GM18517 (cell line): ENCODE results near the gene TSPEAR.
"Not testable (repeated sequence)": the region's sequence is repeated elsewhere in the genome, so short reads cannot be mapped to it uniquely, and the experiment has no call there.

Experiments
- ATAC-seq: cut with Tn5 transposase; IDR thresholded peaks from one replicate; pipeline ENCODE4 v1.9.1; 2021; ENCODE audit warnings: mild to moderate bottlenecking, moderate library complexity; ENCODE audit not compliant: unreplicated experiment

The TSPEAR gene

DNA sequence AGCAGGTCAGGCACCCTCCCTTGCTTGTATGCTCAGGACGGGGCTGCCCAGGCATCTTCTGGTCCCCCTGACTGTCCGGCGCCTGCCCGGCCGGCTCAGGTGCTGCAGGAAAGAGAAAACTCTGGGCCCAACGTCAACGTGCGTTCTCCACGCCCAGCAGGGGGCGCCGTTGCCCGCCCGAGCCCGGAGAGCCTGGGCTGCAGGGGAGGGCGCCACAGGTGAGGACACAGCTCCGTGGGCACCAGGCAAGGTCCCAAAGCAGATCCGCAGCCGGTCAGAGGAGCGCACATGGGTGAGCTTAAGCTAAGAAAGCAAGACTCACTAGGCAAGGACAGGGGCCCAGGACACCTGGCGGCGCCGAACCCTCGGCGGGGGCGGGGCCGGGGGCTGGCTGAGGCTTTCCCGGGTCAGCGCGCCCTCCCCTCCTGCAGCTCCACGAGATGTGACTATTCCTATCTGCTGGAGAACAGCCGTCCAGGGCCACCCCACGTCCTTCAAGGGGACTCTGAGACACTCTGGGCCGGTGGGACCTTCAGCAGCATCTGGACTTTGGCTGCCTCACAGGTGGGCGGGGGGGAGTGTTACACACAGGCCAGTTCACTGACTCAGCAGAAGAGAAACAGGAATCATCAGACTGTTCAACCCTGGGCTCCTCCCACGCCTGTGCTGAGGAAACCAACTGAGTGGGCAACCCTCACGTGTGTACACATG, 200.7 kb downstream of the TSPEAR start:
- ATAC-seq, result no peak

DNA sequence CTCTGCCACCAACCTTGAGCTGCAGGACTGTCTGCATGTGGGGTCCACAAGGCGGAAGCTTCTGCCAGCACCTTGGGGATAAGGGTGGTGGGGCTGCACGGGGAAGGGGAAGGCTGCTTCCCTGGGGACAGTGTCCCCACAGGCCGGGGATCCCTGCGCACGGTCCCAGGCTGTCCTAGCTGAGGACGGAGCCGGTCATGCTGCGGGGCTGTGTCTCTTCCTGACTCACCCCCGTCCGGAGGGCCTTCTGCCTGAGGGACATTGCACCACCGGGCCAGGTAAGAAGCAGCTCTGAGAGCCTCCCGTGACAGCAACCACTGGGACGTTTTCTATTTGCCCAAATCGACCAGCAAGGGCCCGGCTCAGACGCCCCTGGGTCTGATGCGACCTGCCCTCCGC, 201.3 kb downstream of the TSPEAR start:
- no peak for ATAC-seq

DNA sequence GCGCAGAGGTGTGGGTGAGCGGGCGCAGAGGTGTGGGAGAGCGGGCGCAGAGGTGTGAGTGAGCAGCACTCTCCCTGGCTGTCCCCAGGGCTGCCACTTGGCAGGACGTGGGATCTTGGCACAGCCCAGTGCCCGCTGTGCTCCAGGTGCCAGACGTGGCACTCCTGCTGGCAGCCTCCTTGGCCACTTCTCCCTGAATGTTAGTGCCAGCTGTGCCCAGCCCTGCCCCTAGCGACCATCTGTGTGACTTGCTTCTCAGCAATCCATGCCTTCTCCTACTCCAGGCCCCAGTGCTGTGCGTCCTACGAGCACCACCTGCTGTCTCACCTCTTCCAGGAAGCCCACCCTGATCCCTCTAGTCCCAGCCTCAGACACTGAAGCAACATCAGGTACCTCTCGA, 201.8 kb downstream of the TSPEAR start:
- no peak for ATAC-seq

DNA sequence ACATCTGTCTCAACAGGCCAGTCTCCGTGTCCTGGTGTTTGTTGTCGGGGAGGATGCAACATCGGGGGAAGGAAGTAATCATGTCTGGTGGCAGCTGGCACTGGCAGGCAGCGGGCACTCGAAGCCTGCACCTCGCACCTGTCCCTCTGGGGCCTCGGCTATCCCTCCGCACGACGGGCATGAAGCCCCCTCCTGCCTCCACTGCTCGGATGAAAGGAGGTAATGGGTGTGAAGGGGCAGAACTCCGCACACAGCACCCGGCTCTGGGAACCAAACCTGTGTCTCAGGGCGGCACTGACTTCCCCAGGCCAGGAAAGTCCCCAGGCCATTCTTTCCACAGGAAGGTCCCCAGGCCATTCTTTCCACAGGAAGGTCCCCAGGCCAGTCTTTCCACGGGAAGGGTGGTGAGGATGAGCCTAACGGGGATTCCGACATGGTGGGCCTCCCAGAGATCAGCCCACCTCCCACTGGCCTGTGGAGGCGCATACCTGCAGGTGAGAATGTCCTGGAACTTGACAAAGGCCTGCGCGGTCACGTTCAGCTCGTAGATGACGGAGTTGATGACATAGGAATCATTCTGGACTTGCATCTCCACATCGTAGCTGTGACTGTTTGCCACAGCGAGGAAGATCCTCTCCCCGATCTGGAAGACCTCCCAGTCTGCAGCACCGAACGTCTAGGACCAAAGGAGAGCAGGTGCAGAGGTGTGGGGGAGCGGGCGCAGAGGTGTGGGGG, 202.5 kb downstream of the TSPEAR start:
- ATAC-seq, result no peak

DNA sequence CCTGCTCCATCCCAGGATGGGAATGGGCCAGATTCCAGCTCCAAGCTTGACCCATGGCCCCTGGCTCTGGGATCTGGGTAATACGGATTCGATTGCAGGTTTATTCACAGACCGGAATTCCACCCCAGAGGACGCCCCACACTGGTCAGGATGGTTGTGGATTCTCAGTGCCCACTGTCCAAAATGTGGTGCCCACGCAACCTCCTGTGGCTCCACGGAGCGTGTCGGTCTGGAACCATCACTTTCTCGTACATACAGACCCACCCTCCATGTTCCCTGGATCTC, 203.0 kb downstream of the TSPEAR start:
- no peak for ATAC-seq

DNA sequence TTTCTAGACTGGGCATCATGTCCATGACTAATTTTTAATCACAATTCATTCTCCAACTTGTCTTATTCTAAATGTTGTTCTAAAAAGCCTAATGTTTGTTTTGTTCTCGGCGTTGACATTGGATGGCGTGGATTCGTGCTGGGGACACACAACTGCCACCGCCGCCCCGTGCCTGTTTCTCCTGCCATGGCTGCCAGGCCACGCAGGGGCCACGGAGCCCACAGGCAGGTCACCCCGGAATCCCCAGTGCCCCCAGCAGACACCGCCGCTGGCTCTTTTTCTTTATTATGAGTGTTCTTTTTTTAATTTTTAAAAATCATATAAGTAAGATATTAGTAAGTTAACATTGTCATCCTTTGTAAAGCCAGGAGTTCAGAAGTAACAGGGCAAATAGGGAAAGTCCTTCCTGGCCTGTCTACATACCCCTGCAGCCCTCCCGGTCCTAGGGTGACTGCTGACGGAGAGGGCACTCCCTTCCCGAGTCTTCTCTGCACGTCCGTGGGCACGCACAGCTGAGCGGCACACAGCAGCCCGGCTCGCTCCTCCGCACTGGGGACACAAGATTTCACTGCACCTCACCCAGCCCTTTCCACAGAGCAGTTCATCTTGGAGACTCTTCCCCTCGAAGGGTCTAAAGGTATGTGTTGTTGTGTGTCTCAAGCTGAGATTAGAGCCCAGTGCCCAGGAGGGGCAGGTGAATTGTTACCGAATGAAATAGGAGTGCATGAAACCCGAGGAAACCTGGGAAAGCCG, 203.5 kb downstream of the TSPEAR start:
- no peak for ATAC-seq

DNA sequence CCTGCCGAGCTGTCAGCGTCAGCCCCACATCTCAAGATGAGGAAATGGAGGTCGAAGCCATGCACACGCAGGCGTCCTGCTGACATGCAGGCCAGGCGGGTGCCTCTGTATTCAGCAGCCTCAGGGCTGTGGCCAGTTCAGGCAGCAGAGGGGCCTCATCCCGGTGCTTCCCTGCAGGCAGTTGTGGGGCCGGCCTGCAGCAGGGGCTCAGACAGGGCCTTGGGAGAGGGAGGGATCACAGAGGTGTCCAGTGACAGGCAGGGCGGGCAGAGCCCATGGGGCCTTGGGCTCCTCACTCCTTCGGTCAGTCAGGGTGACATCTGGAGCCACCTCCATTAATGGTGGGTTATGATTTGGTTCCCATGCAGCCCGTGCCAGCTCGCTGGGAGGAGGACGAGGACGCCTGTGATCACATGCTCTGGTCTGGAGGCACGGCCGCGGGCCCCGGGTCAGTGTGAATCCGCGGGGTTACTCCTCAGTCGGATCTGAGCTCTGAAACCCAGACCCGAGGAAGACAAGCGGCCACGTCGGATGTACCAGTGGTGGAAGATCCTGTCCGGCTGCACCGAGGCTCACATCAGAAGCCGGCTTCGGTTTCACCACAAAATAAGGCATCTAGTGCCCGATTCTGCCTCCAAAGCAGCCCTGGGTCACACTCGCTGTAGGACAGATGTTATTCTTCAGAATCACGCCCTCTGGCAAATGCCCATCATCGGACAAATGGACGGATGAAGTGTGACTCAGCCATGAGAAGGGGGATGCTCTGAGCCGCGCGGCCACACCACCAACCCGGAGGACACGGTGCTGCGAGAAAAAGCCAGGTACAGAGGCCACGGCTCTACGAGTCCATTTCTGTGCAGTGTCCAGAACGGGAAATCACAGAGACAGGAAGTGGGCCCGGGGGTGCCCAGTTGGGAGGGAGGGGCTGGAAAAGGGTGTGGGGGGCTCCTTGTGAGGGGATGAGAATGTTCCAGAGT, 204.8 kb downstream of the TSPEAR start:
- no peak for ATAC-seq

DNA sequence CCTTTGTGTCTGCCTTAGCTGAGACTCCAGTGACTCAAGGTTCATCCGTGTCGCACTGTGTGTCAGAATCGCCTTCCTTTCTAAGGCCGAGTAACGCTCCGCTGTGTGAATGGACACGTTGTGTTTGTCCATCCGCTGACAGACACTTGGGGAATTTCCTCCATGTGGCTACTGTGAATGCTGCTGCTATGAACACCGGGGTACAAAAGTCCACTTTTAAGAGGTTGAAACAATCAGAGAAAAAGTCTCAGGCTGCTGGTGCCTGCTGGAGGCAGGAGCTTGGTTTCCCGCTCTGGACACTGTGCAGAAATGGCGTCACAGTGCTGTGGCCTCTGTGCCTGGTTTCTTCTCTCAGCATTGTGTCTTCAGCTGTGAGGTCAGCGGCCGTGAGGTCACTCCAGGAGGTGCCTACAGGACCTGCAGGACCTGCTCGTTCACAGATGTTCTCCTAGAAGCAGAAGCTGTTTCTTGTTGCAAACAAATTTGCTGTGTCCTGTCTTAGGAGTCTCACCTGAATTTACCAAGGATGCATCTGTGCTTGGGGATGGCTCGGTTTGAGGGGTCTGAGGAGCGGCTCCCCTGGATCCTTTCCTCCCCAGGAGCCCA, 205.6 kb downstream of the TSPEAR start:
- no peak for ATAC-seq

DNA sequence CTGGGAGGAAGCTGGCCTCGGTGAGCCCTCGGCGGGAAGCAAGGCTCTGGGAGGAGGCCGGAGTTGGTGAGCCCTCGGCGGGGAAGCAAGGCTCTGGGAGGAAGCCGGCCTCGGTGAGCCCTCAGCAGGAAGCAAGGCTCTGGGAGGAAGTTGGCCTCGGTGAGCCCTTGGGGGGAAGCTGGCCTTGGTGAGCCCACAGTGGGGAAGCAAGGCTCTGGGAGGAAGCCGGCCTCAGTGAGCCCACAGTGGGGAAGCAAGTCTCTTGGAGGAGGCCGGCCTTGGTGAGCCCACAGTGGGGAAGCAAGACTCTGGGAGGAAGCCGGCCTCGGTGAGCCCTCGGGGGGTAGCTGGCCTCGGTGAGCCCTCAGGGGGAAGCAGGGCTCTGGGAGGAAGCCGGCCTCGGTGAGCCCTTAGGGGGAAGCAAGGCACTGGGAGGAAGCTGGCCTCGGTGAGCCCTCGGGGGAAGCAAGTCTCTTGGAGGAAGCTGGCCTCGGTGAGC, 207.4 kb downstream of the TSPEAR start:
- no peak for ATAC-seq

DNA sequence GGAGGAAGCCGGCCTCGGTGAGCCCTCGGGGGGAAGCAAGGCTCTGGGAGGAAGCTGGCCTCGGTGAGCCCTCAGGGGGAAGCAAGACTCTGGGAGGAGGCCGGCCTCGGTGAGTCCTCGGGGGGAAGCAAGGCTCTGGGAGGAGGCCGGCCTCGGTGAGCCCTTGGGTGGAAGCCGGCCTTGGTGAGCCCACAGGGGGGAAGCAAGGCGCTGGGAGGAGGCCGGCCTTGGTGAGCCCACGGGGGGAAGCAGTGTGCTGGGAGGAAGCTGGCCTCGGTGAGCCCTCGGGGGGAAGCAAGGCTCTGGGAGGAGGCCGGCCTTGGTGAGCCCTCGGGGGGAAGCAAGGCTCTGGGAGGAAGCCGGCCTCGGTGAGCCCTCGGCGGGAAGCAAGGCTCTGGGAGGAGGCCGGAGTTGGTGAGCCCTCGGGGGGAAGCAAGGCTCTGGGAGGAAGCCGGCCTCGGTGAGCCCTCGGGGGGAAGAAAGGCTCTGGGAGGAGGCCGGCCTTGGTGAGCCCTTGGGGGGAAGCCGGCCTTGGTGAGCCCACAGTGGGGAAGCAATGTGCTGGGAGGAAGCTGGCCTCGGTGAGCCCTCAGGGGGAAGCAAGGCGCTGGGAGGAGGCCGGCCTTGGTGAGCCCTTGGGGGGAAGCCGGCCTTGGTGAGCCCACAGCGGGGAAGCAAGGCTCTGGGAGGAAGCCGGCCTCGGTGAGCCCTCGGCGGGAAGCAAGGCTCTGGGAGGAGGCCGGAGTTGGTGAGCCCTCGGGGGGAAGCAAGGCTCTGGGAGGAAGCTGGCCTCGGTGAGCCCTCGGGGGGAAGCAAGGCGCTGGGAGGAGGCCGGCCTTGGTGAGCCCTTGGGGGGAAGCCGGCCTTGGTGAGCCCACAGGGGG, 208.1 kb downstream of the TSPEAR start:
- not testable (repeated sequence) for ATAC-seq

DNA sequence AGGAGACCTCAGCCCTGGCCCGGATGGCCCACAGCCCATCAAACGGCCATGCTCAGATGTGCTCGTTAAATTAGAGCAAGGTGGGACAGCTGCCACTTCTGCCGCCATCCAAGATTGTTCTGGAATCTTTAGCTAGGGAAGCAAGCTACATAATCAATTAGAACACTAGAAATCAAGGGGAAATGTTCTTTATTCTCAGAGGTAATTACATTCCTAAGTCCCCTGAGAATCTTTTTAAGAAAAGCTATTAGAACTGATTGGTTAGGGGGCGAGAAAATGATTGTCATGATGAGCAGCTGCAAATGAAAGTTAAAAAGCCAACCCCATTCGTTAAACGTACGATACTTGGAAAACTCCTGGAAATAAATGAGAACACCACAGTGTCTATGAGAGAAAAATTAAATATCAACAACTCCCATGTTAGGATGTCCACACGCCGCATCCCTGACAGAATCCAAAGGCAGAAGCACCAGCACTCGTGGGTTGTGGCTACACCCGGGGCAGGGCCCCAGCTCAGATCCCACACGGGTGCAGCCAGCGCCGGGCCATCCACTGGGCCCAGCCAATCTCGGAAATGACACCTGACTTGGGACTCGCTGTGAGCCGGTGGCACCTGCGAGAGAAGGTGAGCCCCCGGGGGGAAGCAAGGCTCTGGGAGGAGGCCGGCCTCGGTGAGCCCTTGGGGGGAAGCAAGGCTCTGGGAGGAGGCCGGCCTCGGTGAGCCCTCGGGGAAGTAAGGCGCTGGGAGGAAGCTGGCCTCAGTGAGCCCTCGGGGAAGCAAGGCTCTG, 209.0 kb downstream of the TSPEAR start:
- ATAC-seq, result no peak

DNA sequence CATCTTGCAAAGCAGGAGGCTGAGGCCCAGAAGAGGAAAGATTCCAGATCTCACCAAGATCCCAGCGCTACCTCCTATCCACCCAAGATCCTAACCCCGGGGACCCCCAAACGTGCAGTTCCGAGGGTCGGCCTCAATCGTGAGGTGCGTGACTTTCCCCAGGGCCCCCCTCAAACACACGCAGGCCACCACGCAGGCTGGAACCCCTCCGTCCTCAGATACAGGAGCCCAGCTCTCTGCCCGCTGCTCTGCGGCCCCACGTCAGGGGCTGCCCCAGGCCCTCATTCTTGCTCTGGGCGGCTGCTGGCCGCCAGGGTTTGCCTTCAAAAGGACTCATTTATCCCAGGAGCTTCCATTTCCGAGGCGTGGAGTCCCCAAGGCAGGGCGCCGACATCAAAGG, 211.3 kb downstream of the TSPEAR start:
- no peak for ATAC-seq

DNA sequence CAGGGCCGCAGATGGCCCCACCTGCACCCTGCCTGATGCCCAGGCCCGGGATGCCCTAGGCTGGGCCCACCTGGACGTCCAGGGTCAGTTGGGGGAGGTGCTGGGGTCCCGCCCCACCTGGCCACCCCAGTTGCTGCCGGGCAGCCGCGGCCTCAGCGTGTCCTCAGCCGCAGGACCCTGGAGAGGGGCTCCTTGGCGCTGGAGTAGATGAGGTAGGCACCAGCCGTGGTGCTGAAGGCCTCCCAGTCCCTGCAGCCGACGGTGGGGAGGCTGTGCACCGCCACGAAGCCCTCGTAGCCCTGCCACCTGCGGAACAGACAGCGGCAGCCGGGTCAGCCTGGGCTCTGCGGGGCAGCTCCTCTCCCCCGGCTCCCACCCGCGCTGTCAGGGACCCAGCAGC, 211.7 kb downstream of the TSPEAR start:
- no peak for ATAC-seq

DNA sequence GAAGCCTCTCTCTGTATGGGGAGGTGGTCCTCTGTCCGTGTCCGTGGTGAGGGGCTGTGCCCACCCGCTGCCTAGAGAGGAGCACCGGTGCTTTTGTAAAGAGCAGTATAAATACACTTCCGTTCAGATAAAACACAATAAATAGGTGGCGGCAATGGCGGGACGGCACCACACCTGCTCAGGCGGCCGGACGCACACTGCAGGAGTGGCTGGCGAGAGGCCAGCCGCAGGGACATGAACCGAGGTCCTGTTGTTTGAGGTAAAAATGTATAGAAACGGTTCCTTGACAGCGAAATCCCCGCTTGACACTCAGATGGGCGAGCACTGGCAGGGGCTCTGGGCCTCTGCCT, 212.2 kb downstream of the TSPEAR start:
- ATAC-seq, result no peak

DNA sequence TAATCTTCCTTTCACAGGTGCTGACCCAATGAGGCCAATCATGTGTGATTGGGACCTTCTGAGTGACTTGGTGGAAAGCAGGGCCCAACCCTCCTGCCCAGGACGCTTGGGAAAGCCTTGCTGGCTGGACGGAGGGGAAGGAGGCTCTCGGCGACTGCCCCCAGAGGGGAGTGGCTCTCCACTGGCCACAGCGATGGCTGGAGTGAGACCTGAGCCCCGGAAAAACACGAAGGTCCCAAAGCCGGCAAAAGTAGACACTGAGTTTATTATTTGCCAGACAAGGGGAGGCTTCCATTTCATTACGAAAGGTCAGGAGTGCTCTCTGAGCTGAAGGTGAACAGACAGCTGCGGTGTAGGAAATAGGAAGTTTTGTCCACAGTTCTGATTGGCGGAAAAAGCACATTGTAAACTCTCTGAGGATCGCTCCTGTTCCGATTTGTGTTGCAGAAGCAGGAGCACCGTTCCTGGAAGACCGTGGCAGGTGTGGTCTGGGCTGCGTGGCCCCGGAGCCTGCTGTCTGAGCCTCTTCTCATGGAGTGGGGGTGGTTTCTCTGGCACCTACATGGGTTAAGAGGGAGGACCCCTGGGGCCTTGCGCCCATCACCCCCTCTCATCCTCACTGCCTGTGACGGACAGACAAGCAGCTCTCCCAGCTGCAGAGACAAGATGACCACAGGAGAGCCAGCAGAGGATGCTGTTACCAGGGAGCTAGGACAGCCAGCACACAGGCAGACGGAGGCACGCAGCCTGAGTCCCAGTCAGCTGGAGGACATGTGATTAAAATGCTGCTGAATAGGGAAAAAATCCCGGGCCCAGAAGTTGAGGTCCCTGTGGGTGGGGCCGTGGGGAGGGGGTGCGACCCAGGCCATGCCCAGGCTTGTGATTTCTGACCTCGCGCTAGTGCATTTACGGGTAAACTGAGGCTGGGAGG, 212.8 kb downstream of the TSPEAR start:
- ATAC-seq, result no peak

DNA sequence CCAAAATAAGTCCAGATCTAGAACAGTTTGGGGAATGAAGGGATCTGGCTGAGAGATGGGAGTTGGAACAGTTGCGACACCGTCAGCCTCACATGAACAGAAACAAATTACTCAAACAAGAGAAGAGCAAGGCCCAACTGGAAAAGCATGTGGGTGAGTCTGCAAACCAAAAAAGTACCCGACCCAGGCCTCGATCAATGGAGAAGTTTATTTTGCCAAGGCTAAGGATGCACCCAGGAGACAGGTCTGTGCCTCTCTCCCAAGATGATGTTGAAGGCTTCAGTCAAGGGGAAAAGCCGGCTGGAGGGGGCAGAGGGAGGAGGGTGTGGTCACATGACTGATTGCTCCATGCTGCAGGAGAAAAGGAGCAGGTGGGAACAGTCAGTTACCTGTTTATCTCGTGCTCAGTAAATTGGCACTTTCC, 213.7 kb downstream of the TSPEAR start:
- ATAC-seq, result no peak
